Panc1 (cell line): ENCODE measurements around the gene OR6Y1. TPM values are rescaled to one million over a fixed set of nuclear protein-coding genes. Genes with fewer than 3 reads are reported as not detected.

Experiments
- ATAC-seq: fragments of 200-7000 bp; cut with Tn5 transposase; 2 replicates; pipeline ENCODE4 v1.9.1; 2020; ENCODE audit warnings: mild to moderate bottlenecking, moderate library complexity
- BruUV-seq: library from RNA; stranded (reverse); fragments of 400-500 nt; replicated peaks from 2 replicates; lab custom pipeline; 2021; lab: Mats Ljungman, UMichigan
- CTCF ChIA-PET: fragments of 300-600 bp; sonication (Branson Sonifier 250); formaldehyde crosslinking; loops from one replicate; lab custom pipeline; 2022; ENCODE audit warnings: antibody characterized with exemption; lab: Charles Lee
- POLR2A ChIA-PET: fragments of 300-600 bp; sonication (Branson Sonifier 250); formaldehyde crosslinking; loops from one replicate; lab custom pipeline; 2022; ENCODE audit warnings: antibody characterized with exemption; lab: Charles Lee
- DNase-seq: peaks from one replicate; pipeline ENCODE4 v3.0.0-alpha.2; 2010; ENCODE audit warnings: low read depth, low spot score
- H3K27ac ChIP-seq: 2 replicates; pipeline ENCODE4 v1.5.1; 2011; ENCODE audit warnings: mild to moderate bottlenecking, low read length, inconsistent platforms
- H3K27me3 ChIP-seq: fragments of 200-500 bp; sonication (Bioruptor generic); 2 replicates; pipeline ENCODE4 v1.6.0; 2014; ENCODE audit warnings: low read length, inconsistent platforms; ENCODE audit not compliant: control insufficient read depth, insufficient read depth
- H3K36me3 ChIP-seq: fragments of 200-500 bp; sonication (Bioruptor generic); 2 replicates; pipeline ENCODE4 v1.5.1; 2014; ENCODE audit warnings: inconsistent platforms, mild to moderate bottlenecking, low read length, moderate library complexity; ENCODE audit not compliant: control insufficient read depth, insufficient read depth
- H3K4me1 ChIP-seq: 2 replicates; pipeline ENCODE4 v1.5.1; 2011; ENCODE audit warnings: inconsistent platforms, mild to moderate bottlenecking, low read length, moderate library complexity; ENCODE audit not compliant: control insufficient read depth, insufficient read depth
- H3K4me3 ChIP-seq, 2 experiments: 2 replicates each; pipeline ENCODE4 v1.5.1; 2011 to 2012; ENCODE audit warnings: low read depth in 2 of 2, low read length in 2 of 2, mild to moderate bottlenecking in 2 of 2, inconsistent platforms in 1 of 2, moderate library complexity in 1 of 2
- H3K9me3 ChIP-seq: fragments of 200-500 bp; sonication (Bioruptor generic); 2 replicates; pipeline ENCODE4 v1.5.1; 2014; ENCODE audit warnings: low read depth, mild to moderate bottlenecking, inconsistent platforms, low read length, moderate library complexity; ENCODE audit not compliant: control insufficient read depth, insufficient read depth
- CTCF ChIP-seq: fragments of 450-650 bp; IDR thresholded peaks from 2 replicates; pipeline ENCODE4 v1.5.1; 2017; ENCODE audit warnings: mild to moderate bottlenecking
- REST ChIP-seq, 2 experiments: IDR thresholded peaks; 2 replicates each; pipeline ENCODE4 v1.6.1; 2011 to 2012; ENCODE audit warnings: low read depth in 2 of 2, control low read depth in 1 of 2, low read length in 1 of 2, mild to moderate bottlenecking in 1 of 2, moderate library complexity in 1 of 2; ENCODE audit not compliant: insufficient read depth in 1 of 2
- SIN3A ChIP-seq: IDR thresholded peaks from 2 replicates; pipeline ENCODE4 v1.6.1; 2012; ENCODE audit warnings: low read depth, mild to moderate bottlenecking, low read length, moderate library complexity, borderline replicate concordance; ENCODE audit not compliant: insufficient read depth
- in situ Hi-C: cut with HindIII; loops from 2 replicates; pipeline ENCODE4 v1.10.0; 2016; ENCODE audit warnings: low sequenced_read_pairs, low pct_unique_long_range_greater_than_20kb
- intact Hi-C: fragments of 100-400 bp; cut with micrococcal nuclease; formaldehyde crosslinking; loops from one replicate; pipeline ENCODE4 v1.10.0; 2022; ENCODE audit not compliant: unreplicated experiment
- total RNA-seq: library from RNA; stranded (reverse); gene quantifications from one replicate; pipeline ENCODE4 v1.2.1, GENCODE V29; 2021; ENCODE audit not compliant: unreplicated experiment

The OR6Y1 gene
- total RNA-seq, 1 experiment from 2014 or later, result not detected

DNA sequence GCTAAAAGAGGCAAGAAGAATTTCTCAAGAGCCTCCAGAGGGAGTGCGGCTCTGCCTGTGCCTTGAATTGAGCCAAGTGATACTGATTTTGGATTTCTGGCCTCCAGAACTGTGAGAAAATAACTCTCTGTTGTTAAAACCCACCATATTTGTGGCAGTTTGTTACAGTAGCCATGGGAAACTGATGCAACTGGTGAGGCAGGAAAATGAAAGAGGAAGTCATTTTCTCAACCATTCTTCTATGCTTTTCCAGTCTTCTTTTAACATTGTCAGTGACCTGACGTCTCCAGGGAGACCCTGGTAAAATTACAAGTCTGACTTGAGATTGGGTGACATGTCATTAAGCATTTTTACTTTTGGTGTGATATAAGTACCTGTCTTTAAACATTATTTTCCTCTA, 10.4 kb upstream of the OR6Y1 start:
- POLR2A ChIA-PET, result no interaction called here
- no peaks in the 10 kb centered on the region for H3K4me1 ChIP-seq
- H3K27me3 ChIP-seq, result no peaks in the 10 kb centered on the region
- no peak for DNase-seq
- H3K36me3 ChIP-seq, result no peaks in the 10 kb centered on the region
- intact Hi-C loops (no loop called here), in situ Hi-C loops (no loop called here)
- ATAC-seq, result no peak
- TF ChIP-seq SIN3A (no peak), CTCF (no peak), REST (IDR thresholded peaks at IDR 0.05; ENCODE audit: insufficient read depth in 1 of 2, low read depth in 2 of 2, low read length in 1 of 2) (no peak)
- CTCF ChIA-PET, result no interaction called here
- no peak overlapping the region for H3K27ac ChIP-seq
- no peak overlapping the region for H3K4me3 ChIP-seq
- no peaks in the 10 kb centered on the region for H3K9me3 ChIP-seq
- BruUV-seq, result no TSS peak

GRCh38 chr1:158563853-158564252, 9.6 kb upstream of the OR6Y1 start:
- ATAC-seq, result no peak
- Histone ChIP-seq H3K27me3 (no peaks in the 10 kb centered on the region), H3K4me1 (no peaks in the 10 kb centered on the region), H3K27ac (no peak overlapping the region), H3K36me3 (no peaks in the 10 kb centered on the region), H3K9me3 (no peaks in the 10 kb centered on the region), H3K4me3 (no peak overlapping the region)
- TF ChIP-seq REST (IDR thresholded peaks at IDR 0.05; ENCODE audit: insufficient read depth in 1 of 2, low read depth in 2 of 2, low read length in 1 of 2), result no peak
- BruUV-seq, result no TSS peak
- DNase-seq, result no peak
- intact Hi-C loops (no loop called here), in situ Hi-C loops (no loop called here)
- ChIA-PET CTCF (no interaction called here), POLR2A (no interaction called here)
